Measurements from ENCODE around the gene MEIS2. TPM values are rescaled to one million over a fixed set of nuclear protein-coding genes. Genes with fewer than 3 reads are reported as not detected.
A peak's percentile ranks its signal among the peaks of the same experiment; 100 is the strongest.

The MEIS2 gene
- total and polyA plus RNA-seq, 2 of the 13 experiments (the other 11 are each of a cell fraction or from before 2014, with no cell fraction given), result 10.7 to 12.4 TPM

DNA sequence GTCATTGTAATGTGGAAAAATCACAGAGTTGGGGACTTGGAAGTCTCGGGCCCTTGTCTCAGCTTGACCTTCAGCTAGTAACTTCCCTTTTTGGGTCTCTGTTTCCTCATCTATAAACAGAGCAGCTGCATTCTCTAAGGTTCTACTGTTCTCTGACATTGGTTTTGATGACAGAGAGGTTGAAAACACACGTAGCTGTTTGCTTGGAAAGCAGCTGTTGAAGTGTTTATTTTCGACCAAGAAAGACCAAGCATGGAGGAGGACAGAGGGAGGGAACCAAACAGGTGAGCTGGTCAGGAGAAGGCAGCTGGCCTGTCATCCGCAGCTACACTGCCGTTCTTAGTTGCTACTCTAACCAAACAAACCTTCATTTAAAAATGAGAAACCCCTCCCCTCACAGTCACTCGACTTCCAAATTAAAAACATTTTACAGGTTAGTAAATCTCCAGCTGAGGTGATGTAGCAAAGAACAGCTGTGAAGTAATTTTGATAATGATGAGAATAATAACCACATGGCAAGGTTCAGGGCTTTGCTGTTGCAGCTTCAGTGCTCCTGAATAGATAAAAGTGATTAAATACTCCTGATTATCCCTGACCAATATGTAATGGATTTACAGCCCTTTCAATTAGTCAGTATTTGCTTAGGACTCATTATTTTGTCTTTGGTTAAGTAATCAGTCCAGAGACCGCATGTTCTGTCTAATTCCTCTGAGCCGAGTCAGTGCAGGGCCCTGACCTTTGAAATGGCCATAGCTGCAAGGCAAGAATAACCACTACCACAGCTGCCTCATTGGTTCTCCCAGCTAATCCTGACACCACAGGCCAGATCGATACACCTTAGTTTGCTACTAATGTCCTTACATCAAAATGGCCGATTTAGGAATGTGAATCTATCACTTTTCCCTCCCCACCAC is 65.3 kb downstream of the MEIS2 start (continued):
- TF ChIP-seq ZNF281 (CRISPR knock-in tag; IDR thresholded peaks at IDR 0.05; ENCODE audit: borderline replicate concordance) (no peak), CBFB (CRISPR knock-in tag; IDR thresholded peaks at IDR 0.05) (no peak), ETS1 (CRISPR knock-in tag; IDR thresholded peaks at IDR 0.05) (no peak), NCOA2 (CRISPR knock-in tag; IDR thresholded peaks at IDR 0.05) (peak; percentile 25; the same call in 1 of the 2 replicates), MED8 (CRISPR knock-in tag; IDR thresholded peaks at IDR 0.05; ENCODE audit: insufficient replicate concordance) (no peak), NFYB (CRISPR knock-in tag; IDR thresholded peaks at IDR 0.05) (peak; percentile 69), ZNF570 (CRISPR knock-in tag; IDR thresholded peaks at IDR 0.05; ENCODE audit: borderline replicate concordance) (no peak), CENPBD1 (CRISPR knock-in tag; IDR thresholded peaks at IDR 0.05; ENCODE audit: borderline replicate concordance, low read depth) (no peak), SRSF4 (IDR thresholded peaks at IDR 0.05; ENCODE audit: low read depth, low read length, poor library complexity, severe bottlenecking) (no peak), ZNF839 (CRISPR knock-in tag; IDR thresholded peaks at IDR 0.05; ENCODE audit: borderline replicate concordance) (no peak), ZNF562 (CRISPR knock-in tag; IDR thresholded peaks at IDR 0.05; ENCODE audit: borderline replicate concordance) (no peak), HINFP (CRISPR knock-in tag; IDR thresholded peaks at IDR 0.05; ENCODE audit: low read depth) (no peak), ZNF432 (CRISPR knock-in tag; IDR thresholded peaks at IDR 0.05; ENCODE audit: borderline replicate concordance) (no peak), TBL1XR1 (IDR thresholded peaks at IDR 0.05; ENCODE audit: borderline replicate concordance, low read length, partially characterized antibody) (no peak)
- TF ChIP-seq, protein P1, sequence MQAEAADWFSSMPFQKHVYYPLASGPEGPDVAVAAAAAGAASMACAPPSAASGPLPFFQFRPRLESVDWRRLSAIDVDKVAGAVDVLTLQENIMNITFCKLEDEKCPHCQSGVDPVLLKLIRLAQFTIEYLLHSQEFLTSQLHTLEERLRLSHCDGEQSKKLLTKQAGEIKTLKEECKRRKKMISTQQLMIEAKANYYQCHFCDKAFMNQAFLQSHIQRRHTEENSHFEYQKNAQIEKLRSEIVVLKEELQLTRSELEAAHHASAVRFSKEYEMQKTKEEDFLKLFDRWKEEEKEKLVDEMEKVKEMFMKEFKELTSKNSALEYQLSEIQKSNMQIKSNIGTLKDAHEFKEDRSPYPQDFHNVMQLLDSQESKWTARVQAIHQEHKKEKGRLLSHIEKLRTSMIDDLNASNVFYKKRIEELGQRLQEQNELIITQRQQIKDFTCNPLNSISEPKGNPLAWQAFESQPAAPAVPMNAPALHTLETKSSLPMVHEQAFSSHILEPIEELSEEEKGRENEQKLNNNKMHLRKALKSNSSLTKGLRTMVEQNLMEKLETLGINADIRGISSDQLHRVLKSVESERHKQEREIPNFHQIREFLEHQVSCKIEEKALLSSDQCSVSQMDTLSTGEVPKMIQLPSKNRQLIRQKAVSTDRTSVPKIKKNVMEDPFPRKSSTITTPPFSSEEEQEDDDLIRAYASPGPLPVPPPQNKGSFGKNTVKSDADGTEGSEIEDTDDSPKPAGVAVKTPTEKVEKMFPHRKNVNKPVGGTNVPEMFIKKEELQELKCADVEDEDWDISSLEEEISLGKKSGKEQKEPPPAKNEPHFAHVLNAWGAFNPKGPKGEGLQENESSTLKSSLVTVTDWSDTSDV (CRISPR knock-in tag; IDR thresholded peaks at IDR 0.05), result no peak
- TF ChIP-seq, protein P2, sequence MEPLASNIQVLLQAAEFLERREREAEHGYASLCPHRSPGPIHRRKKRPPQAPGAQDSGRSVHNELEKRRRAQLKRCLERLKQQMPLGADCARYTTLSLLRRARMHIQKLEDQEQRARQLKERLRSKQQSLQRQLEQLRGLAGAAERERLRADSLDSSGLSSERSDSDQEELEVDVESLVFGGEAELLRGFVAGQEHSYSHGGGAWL (CRISPR knock-in tag; IDR thresholded peaks at IDR 0.05), result no peak

Data from HepG2 (cell line).